Liver (tissue), 9 donors: ENCODE results near the gene TMEM260. TPM values are rescaled to one million over a fixed set of nuclear protein-coding genes. Genes with fewer than 3 reads are reported as not detected.

Experiments
- DNase-seq: peaks from one replicate; pipeline ENCODE4 v3.0.0-alpha.2; 2017; ENCODE audit warnings: low spot score
- H3K27ac ChIP-seq, 2 donors: one replicate each; pipeline ENCODE4 v1.7.0; 2013; ENCODE audit warnings: inconsistent platforms in 2 of 2, low read length in 2 of 2, control low read depth in 1 of 2, low read depth in 1 of 2, mild to moderate bottlenecking in 1 of 2
- H3K27me3 ChIP-seq, 4 donors: one replicate each; pipeline versions ENCODE4 v1.6.1 to v1.7.0; 2013; ENCODE audit warnings: low read length in 3 of 4, inconsistent platforms in 1 of 4, mild to moderate bottlenecking in 1 of 4, moderate library complexity in 1 of 4; ENCODE audit not compliant: control insufficient read depth in 4 of 4, insufficient read depth in 4 of 4
- H3K36me3 ChIP-seq, 4 donors: one replicate each; pipeline versions ENCODE4 v1.6.1 to v1.7.0; 2013; ENCODE audit warnings: low read length in 3 of 4, mild to moderate bottlenecking in 3 of 4, low read depth in 1 of 4, moderate library complexity in 1 of 4; ENCODE audit not compliant: control insufficient read depth in 4 of 4, insufficient read depth in 3 of 4
- H3K4me1 ChIP-seq, 4 donors: one replicate each; pipeline versions ENCODE4 v1.6.1 to v1.7.0; 2013; ENCODE audit warnings: low read length in 3 of 4, mild to moderate bottlenecking in 3 of 4, moderate library complexity in 1 of 4; ENCODE audit not compliant: control insufficient read depth in 4 of 4, insufficient read depth in 4 of 4
- H3K4me3 ChIP-seq, 3 donors: one replicate each; pipeline versions ENCODE4 v1.6.1 to v1.7.0; 2013; ENCODE audit warnings: low read length in 3 of 3, control low read depth in 1 of 3, low read depth in 1 of 3, mild to moderate bottlenecking in 1 of 3
- H3K9ac ChIP-seq, 2 donors: one replicate each; pipeline ENCODE4 v1.7.0; 2013; ENCODE audit warnings: low read length in 2 of 2, mild to moderate bottlenecking in 2 of 2, moderate library complexity in 2 of 2, control low read depth in 1 of 2, low read depth in 1 of 2
- H3K9me3 ChIP-seq, 4 donors: one replicate each; pipeline versions ENCODE4 v1.6.1 to v1.7.0; 2013; ENCODE audit warnings: low read length in 3 of 4; ENCODE audit not compliant: control insufficient read depth in 4 of 4
- EGR1 ChIP-seq, 2 donors: IDR thresholded peaks; 2 replicates each; pipeline ENCODE4 v1.6.1; 2016 to 2018; ENCODE audit warnings: antibody characterized with exemption in 2 of 2, low read depth in 2 of 2
- FOXA1 ChIP-seq: IDR thresholded peaks from 2 replicates; pipeline ENCODE4 v1.6.1; 2016; ENCODE audit warnings: antibody characterized with exemption
- FOXA2 ChIP-seq: IDR thresholded peaks from 2 replicates; pipeline ENCODE4 v1.6.1; 2016; ENCODE audit warnings: antibody characterized with exemption
- GABPA ChIP-seq, 2 donors: IDR thresholded peaks in 1 of 2; conservative IDR thresholded peaks in 1 of 2; 2 replicates each; pipeline ENCODE4 v1.6.1; 2016; ENCODE audit warnings: antibody characterized with exemption in 2 of 2, mild to moderate bottlenecking in 1 of 2, moderate library complexity in 1 of 2
- HNF4A ChIP-seq, 2 donors: conservative IDR thresholded peaks; 2 replicates each; pipeline ENCODE4 v1.6.1; 2016; ENCODE audit warnings: antibody characterized with exemption in 2 of 2, mild to moderate bottlenecking in 2 of 2
- HNF4G ChIP-seq: IDR thresholded peaks from 2 replicates; pipeline ENCODE4 v1.6.1; 2016; ENCODE audit warnings: antibody characterized with exemption
- JUND ChIP-seq, 2 donors: IDR thresholded peaks; 2 replicates each; pipeline ENCODE4 v1.6.1; 2016; ENCODE audit warnings: antibody characterized with exemption in 2 of 2
- NR2F2 ChIP-seq: IDR thresholded peaks from 2 replicates; pipeline ENCODE4 v1.6.1; 2016; ENCODE audit warnings: antibody characterized with exemption
- RAD21 ChIP-seq, 2 donors: IDR thresholded peaks; 2 replicates each; pipeline ENCODE4 v1.6.1; 2016; ENCODE audit warnings: antibody characterized with exemption in 2 of 2, mild to moderate bottlenecking in 2 of 2
- RXRA ChIP-seq, 2 donors: IDR thresholded peaks; 2 replicates each; pipeline ENCODE4 v1.6.1; 2017 to 2018; ENCODE audit warnings: antibody characterized with exemption in 2 of 2, mild to moderate bottlenecking in 1 of 2
- SP1 ChIP-seq: IDR thresholded peaks from 2 replicates; pipeline ENCODE4 v1.6.1; 2018; ENCODE audit warnings: antibody characterized with exemption, mild to moderate bottlenecking
- TAF1 ChIP-seq: conservative IDR thresholded peaks from 2 replicates; pipeline ENCODE4 v1.6.1; 2016; ENCODE audit warnings: antibody characterized with exemption, mild to moderate bottlenecking
- YY1 ChIP-seq: IDR thresholded peaks from 2 replicates; pipeline ENCODE4 v1.6.1; 2016; ENCODE audit warnings: antibody characterized with exemption, mild to moderate bottlenecking
- ZBTB33 ChIP-seq: IDR thresholded peaks from 2 replicates; pipeline ENCODE4 v1.6.1; 2016; ENCODE audit warnings: antibody characterized with exemption
- WGBS: extraction: QIAGEN DNeasy Blood & Tissue Kit; methylation state at CpG from one replicate; pipeline ENCODE4 v1.1.7; 2013; 5-methylcytosine and 5-hydroxymethylcytosine counted together
- polyA plus RNA-seq, 2 donors: library from polyadenylated mRNA; stranded (reverse) in 1 of 2; unstranded in 1 of 2; fragments of 200-250 nt in 1 of 2; fragments of >200 nt in 1 of 2; fragmentation: Nextera tagmentation in 1 of 2; extraction: Ambion mirVana in 1 of 2; gene quantifications; one replicate each; pipeline versions ENCODE4 v1.2.1 to v1.2.3, GENCODE V29; 2013 to 2015
- total RNA-seq, 2 donors: library from RNA; depleted of rRNA; stranded (reverse); fragments of >200 nt; gene quantifications; one replicate each; pipeline ENCODE4 v1.2.3, GENCODE V29; 2014
- TF ChIP-seq, protein P1 (sequence below): IDR thresholded peaks from 2 replicates; pipeline ENCODE4 v1.6.1; 2016; ENCODE audit warnings: antibody characterized with exemption, mild to moderate bottlenecking
- TF ChIP-seq, protein P2 (sequence below): IDR thresholded peaks from 2 replicates; pipeline ENCODE4 v1.6.1; 2016; ENCODE audit warnings: antibody characterized with exemption
- TF ChIP-seq, protein P3 (sequence below): fragments of 150-350 bp; IDR thresholded peaks from 2 replicates; pipeline ENCODE4 v1.5.1; 2017; ENCODE audit warnings: improper control_type of control experiment, low read depth, low read length; ENCODE audit not compliant: missing input control
- TF ChIP-seq, protein P4 (sequence below): IDR thresholded peaks from 2 replicates; pipeline ENCODE4 v1.6.1; 2016; ENCODE audit warnings: antibody characterized with exemption
- donor health status: healthy.
- donor health status: healthy.
- donor health status: healthy.
- donor health status: healthy.
- donor health status: healthy.

Gene TMEM260
- total and polyA plus RNA-seq, 4 donors = 4.9 to 11.6 (median 9.0) TPM

DNA sequence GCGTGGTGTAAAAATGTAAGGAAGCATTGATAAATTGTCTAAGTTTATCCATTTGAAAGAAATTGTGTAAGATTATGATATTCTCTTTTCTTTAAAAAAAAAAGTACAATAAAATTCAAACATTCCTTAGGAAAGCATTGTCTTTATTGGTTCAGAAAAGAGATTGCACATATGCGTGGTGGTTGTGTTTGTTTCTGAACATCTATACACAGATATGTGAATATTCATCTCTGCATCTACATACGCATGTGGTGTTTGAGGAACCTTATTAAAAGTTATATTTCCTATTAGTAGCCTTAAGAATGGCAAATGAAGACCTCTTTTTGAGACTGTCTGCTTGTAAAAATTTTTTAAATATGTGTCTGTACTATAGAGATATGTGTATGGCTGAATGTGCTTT, 69.8 kb downstream of the TMEM260 start:
- no peak for DNase-seq
- H3K9me3 ChIP-seq = no peaks in the 10 kb centered on the region
- no peak overlapping the region for H3K9ac ChIP-seq
- TF ChIP-seq NR2F2 = no peak
- TF ChIP-seq JUND (IDR thresholded peaks at IDR 0.05) = no peak
- no peak for TF ChIP-seq SP1
- TF ChIP-seq, protein P1, sequence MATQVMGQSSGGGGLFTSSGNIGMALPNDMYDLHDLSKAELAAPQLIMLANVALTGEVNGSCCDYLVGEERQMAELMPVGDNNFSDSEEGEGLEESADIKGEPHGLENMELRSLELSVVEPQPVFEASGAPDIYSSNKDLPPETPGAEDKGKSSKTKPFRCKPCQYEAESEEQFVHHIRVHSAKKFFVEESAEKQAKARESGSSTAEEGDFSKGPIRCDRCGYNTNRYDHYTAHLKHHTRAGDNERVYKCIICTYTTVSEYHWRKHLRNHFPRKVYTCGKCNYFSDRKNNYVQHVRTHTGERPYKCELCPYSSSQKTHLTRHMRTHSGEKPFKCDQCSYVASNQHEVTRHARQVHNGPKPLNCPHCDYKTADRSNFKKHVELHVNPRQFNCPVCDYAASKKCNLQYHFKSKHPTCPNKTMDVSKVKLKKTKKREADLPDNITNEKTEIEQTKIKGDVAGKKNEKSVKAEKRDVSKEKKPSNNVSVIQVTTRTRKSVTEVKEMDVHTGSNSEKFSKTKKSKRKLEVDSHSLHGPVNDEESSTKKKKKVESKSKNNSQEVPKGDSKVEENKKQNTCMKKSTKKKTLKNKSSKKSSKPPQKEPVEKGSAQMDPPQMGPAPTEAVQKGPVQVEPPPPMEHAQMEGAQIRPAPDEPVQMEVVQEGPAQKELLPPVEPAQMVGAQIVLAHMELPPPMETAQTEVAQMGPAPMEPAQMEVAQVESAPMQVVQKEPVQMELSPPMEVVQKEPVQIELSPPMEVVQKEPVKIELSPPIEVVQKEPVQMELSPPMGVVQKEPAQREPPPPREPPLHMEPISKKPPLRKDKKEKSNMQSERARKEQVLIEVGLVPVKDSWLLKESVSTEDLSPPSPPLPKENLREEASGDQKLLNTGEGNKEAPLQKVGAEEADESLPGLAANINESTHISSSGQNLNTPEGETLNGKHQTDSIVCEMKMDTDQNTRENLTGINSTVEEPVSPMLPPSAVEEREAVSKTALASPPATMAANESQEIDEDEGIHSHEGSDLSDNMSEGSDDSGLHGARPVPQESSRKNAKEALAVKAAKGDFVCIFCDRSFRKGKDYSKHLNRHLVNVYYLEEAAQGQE = no peak
- TF ChIP-seq, protein P2, sequence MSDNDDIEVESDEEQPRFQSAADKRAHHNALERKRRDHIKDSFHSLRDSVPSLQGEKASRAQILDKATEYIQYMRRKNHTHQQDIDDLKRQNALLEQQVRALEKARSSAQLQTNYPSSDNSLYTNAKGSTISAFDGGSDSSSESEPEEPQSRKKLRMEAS = no peak
- TF ChIP-seq EGR1 (IDR thresholded peaks at IDR 0.05; ENCODE audit: low read depth in 2 of 2) = no peak
- TF ChIP-seq HNF4A (conservative IDR thresholded peaks at IDR 0.05) = no peak
- TF ChIP-seq FOXA2 = no peak
- TF ChIP-seq ZBTB33 = no peak
- no peak for TF ChIP-seq RXRA (IDR thresholded peaks at IDR 0.05)
- TF ChIP-seq FOXA1 = no peak
- TF ChIP-seq, protein P3, sequence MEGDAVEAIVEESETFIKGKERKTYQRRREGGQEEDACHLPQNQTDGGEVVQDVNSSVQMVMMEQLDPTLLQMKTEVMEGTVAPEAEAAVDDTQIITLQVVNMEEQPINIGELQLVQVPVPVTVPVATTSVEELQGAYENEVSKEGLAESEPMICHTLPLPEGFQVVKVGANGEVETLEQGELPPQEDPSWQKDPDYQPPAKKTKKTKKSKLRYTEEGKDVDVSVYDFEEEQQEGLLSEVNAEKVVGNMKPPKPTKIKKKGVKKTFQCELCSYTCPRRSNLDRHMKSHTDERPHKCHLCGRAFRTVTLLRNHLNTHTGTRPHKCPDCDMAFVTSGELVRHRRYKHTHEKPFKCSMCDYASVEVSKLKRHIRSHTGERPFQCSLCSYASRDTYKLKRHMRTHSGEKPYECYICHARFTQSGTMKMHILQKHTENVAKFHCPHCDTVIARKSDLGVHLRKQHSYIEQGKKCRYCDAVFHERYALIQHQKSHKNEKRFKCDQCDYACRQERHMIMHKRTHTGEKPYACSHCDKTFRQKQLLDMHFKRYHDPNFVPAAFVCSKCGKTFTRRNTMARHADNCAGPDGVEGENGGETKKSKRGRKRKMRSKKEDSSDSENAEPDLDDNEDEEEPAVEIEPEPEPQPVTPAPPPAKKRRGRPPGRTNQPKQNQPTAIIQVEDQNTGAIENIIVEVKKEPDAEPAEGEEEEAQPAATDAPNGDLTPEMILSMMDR = no peak
- no peak for TF ChIP-seq HNF4G
- TF ChIP-seq TAF1 = no peak
- no peak for TF ChIP-seq YY1
- TF ChIP-seq RAD21 (IDR thresholded peaks at IDR 0.05) = no peak
- TF ChIP-seq, protein P4, sequence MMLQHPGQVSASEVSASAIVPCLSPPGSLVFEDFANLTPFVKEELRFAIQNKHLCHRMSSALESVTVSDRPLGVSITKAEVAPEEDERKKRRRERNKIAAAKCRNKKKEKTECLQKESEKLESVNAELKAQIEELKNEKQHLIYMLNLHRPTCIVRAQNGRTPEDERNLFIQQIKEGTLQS = no peak
- no peak for TF ChIP-seq GABPA (IDR thresholded peaks at IDR 0.05 in 1 of 2, conservative IDR thresholded peaks at IDR 0.05 in 1 of 2)
- WGBS = 98% methylated on average over 3 of the region's 3 CpGs
- no peak overlapping the region for H3K4me3 ChIP-seq
- peaks cover 0 to 4% (median 3%) of the 10 kb centered on the region in 4 donors for H3K36me3 ChIP-seq
- no peak overlapping the region for H3K27ac ChIP-seq
- H3K4me1 ChIP-seq = peaks cover 0 to 6% (median 2%) of the 10 kb centered on the region in 4 donors
- no peaks in the 10 kb centered on the region for H3K27me3 ChIP-seq
